ENCODE results near the gene EEA1. TPM values are rescaled to one million over a fixed set of nuclear protein-coding genes. Genes with fewer than 3 reads are reported as not detected.

Gene EEA1
- total and polyA plus RNA-seq, 2 of the 8 experiments (the other 6 are each of a cell fraction or from before 2014, with no cell fraction given), result 1.0 to 18.8 TPM

DNA sequence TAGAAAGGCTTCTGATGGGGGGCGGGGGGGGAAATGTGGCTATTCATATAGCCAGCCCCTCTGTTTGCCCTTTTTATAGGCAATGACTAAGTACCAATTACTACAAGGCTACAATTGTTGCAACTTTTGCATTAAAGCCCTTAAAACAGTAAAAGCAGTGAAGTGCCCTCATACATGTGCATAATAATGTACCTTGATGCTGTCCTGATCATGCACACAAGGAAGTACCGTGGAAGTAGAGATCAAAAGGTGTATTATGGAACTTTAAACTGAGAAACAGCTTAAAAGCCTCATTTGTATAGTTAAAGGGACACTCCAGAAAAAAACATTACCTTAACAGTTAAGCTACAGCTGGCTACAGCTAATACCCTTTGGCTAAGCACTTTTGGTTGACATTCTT is 114.5 kb downstream of the EEA1 start:
- no peak overlapping the region for H2BK20ac ChIP-seq (ENCODE audit: low read length)
- no peak overlapping the region for H3K4me3 ChIP-seq (ENCODE audit: extremely low read depth in 1 of 4, insufficient read depth in 2 of 4, low read depth in 3 of 4, low read length in 4 of 4)
- no peak overlapping the region for H4K91ac ChIP-seq (replicated peaks; ENCODE audit: insufficient read length, low read length)
- no peak overlapping the region for H3K9ac ChIP-seq (replicated peaks in 1 of 4; ENCODE audit: extremely low read depth in 1 of 4, low read depth in 3 of 4, low read length in 3 of 4)
- no peak for DNase-seq (ENCODE audit: low read depth in 1 of 2, low spot score in 2 of 2)
- no peak overlapping the region for H2BK15ac ChIP-seq (ENCODE audit: low read length)
- no peak overlapping the region for H3K27ac ChIP-seq (ENCODE audit: low read depth, low read length)
- no peaks in the 10 kb centered on the region for H4K20me1 ChIP-seq (replicated peaks in 1 of 2; ENCODE audit: control insufficient read depth in 1 of 2, insufficient read depth in 2 of 2, low read length in 2 of 2)
- ChIA-PET CTCF (ENCODE audit: partially characterized antibody) (interaction anchor here (0.8 to 1.6 kb wide), 4 partner anchors 13 to 173 kb away, joined by 3 to 4 read pairs (median 4); no protein-coding TSS in a partner anchor), POLR2A (ENCODE audit: partially characterized antibody) (no interaction called here)
- no peak overlapping the region for H2BK12ac ChIP-seq (ENCODE audit: low read depth, low read length)
- no peak overlapping the region for H2BK120ac ChIP-seq (replicated peaks; ENCODE audit: low read depth, low read length)
- no peak overlapping the region for H3K14ac ChIP-seq (ENCODE audit: insufficient read length)
- no peak overlapping the region for H3K56ac ChIP-seq (replicated peaks; ENCODE audit: insufficient read length, low read depth, low read length)
- no peak overlapping the region for H3K4me2 ChIP-seq (ENCODE audit: insufficient read depth in 1 of 2, low read depth in 2 of 2, low read length in 2 of 2)
- FAIRE-seq, result no peak
- no peak overlapping the region for H2AFZ ChIP-seq (ENCODE audit: low read length)
- no peaks in the 10 kb centered on the region for H3K4me1 ChIP-seq (replicated peaks in 1 of 4; ENCODE audit: control insufficient read depth in 3 of 4, insufficient read depth in 4 of 4, low read length in 3 of 4)
- H3K79me1 ChIP-seq (ENCODE audit: low read depth, low read length), result no peaks in the 10 kb centered on the region
- 0 out of 8 replicates have a peak, but pooled peaks cover 0 to 3% (median 0%) of the 10 kb centered on the region in 4 experiments for H3K36me3 ChIP-seq (ENCODE audit: control insufficient read depth in 2 of 4, insufficient read depth in 4 of 4, low read length in 3 of 4)
- H3K23ac ChIP-seq (ENCODE audit: insufficient read length), result no peak overlapping the region
- no peaks in the 10 kb centered on the region for H3K23me2 ChIP-seq (ENCODE audit: low read depth, low read length)
- H3K4ac ChIP-seq (replicated peaks; ENCODE audit: insufficient read length, low read depth, low read length), result no peak overlapping the region
- H2AK5ac ChIP-seq (ENCODE audit: low read depth, low read length), result no peak overlapping the region
- WGBS, 2 experiments (ENCODE audit: extremely low coverage in 1 of 2, insufficient coverage in 1 of 2, insufficient read length in 1 of 2, insufficient replicate concordance in 2 of 2, low coverage in 1 of 2, low lambda C conversion rate in 2 of 2, missing lambda C conversion rate in 1 of 2), result 95% methylated on average over 2 of the region's 2 CpGs; no CpG with 5 or more reads in 1 of the 2 experiments
- no peak overlapping the region for H2BK5ac ChIP-seq (ENCODE audit: low read depth, low read length)
- H4K8ac ChIP-seq (ENCODE audit: extremely low read depth, insufficient read depth, low read length), result no peak overlapping the region
- H4K5ac ChIP-seq (ENCODE audit: insufficient read length, low read depth, low read length), result no peak overlapping the region
- H3K9me3 ChIP-seq (ENCODE audit: insufficient read depth in 2 of 2, low read depth in 1 of 2, low read length in 1 of 2), result no peaks in the 10 kb centered on the region
- H3K79me2 ChIP-seq (ENCODE audit: control insufficient read depth in 1 of 2, insufficient read depth in 2 of 2, low read length in 2 of 2), result no peaks in the 10 kb centered on the region
- no peak overlapping the region for H3K18ac ChIP-seq (ENCODE audit: extremely low read depth, low read length)
- no peaks in the 10 kb centered on the region for H3K27me3 ChIP-seq (replicated peaks in 1 of 4; ENCODE audit: control insufficient read depth in 3 of 4, extremely low read depth in 1 of 4, insufficient read depth in 3 of 4, low read length in 3 of 4)
- no peak for TF ChIP-seq HDAC2 (IDR thresholded peaks at IDR 0.05; ENCODE audit: borderline replicate concordance in 1 of 2, low read depth in 2 of 2, low read length in 2 of 2)
- TF ChIP-seq POLR2AphosphoS5 (IDR thresholded peaks at IDR 0.05; ENCODE audit: low read depth, low read length), result no peak
- no peak for TF ChIP-seq CBX5 (IDR thresholded peaks at IDR 0.05; ENCODE audit: low read depth, low read length)
- TF ChIP-seq PHF8 (conservative IDR thresholded peaks at IDR 0.05; ENCODE audit: low read depth, low read length), result no peak
- TF ChIP-seq GABPA (IDR thresholded peaks at IDR 0.05; ENCODE audit: borderline replicate concordance, insufficient read depth, low read length), result no peak
- no peak for TF ChIP-seq EZH2 (IDR thresholded peaks at IDR 0.05; ENCODE audit: low read depth, low read length, severe bottlenecking)
- no peak for TF ChIP-seq POU5F1 (IDR thresholded peaks at IDR 0.05; ENCODE audit: low read depth, low read length)
- no peak for TF ChIP-seq CHD1 (IDR thresholded peaks at IDR 0.05; ENCODE audit: low read depth, low read length)
- TF ChIP-seq RNF2 (IDR thresholded peaks at IDR 0.05; ENCODE audit: borderline replicate concordance, low read depth, low read length, missing control alignments, poor library complexity, severe bottlenecking), result no peak
- TF ChIP-seq NANOG (IDR thresholded peaks at IDR 0.05; ENCODE audit: insufficient read depth, low read depth, low read length, poor library complexity, severe bottlenecking), result no peak
- TF ChIP-seq SUZ12 (IDR thresholded peaks at IDR 0.05; ENCODE audit: low read length), result no peak
- TF ChIP-seq RXRA (IDR thresholded peaks at IDR 0.05; ENCODE audit: insufficient read depth, low read depth, low read length), result no peak
- TF ChIP-seq, protein P1, sequence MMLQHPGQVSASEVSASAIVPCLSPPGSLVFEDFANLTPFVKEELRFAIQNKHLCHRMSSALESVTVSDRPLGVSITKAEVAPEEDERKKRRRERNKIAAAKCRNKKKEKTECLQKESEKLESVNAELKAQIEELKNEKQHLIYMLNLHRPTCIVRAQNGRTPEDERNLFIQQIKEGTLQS (IDR thresholded peaks at IDR 0.05; ENCODE audit: insufficient read depth, low read depth, low read length), result no peak

Data from H1 (cell line).